ENCODE data around the gene SLC12A9.
"Not testable (repeated sequence)": the region's sequence is repeated elsewhere in the genome, so short reads cannot be mapped to it uniquely, and the experiment has no call there.

SLC12A9 gene

DNA sequence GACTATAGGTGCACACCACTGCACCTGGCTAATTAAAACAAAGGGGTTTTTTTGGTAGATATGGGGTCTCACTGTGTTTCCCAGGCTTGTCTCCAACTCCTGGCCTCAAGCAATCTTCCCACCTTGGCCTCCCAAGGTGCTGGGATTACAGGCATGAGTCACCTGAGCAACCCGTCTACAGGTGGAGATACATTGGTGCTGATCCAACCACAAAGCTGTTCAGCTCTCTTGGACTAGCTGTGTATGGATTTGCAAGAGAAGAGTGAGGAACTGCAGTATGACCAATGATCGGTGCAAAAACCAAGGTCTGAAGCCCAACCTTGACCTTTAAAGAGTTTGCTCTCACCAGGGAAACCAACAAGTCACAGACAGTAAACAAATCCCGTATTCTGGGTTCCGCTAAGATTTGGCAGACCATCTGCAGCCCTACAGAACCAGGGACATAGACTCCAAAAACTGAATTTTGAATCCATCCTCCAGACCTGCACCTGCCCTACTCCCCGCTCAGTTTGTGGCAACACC, 44.1 kb upstream of the SLC12A9 start:
- no peak for TF ChIP-seq CTCF (IDR thresholded peaks at IDR 0.05; ENCODE audit: borderline replicate concordance, insufficient read depth, low read depth, low read length)
- no peak overlapping the region for H3K4me3 ChIP-seq (ENCODE audit: low read depth, low read length)

DNA sequence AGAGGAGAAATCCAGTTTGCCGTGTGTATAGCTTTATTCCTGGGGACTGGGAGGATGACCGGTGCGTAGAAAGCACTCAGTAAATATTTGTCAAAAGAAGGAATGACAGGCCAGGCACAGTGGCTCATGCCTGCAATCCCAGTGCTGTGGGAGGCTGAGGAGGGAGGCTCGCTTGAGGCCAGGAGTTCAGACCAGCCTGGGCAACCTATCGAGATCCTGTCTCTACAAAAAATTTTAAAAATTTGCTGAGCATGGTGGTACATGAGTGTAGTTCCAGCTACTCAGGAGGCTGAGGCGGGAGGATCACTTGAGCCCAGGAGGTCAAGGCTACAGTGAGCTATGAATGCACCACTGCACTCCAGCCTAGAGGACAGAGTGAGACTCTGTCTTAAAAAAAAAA, 41.0 kb upstream of the SLC12A9 start:
- H3K4me3 ChIP-seq (ENCODE audit: low read depth, low read length): no peak overlapping the region
- TF ChIP-seq CTCF (IDR thresholded peaks at IDR 0.05; ENCODE audit: borderline replicate concordance, insufficient read depth, low read depth, low read length): no peak

GRCh38 chr7:100812729-100813128, 39.8 kb upstream of the SLC12A9 start:
- no peak overlapping the region for H3K4me3 ChIP-seq (ENCODE audit: low read depth, low read length)
- TF ChIP-seq CTCF (IDR thresholded peaks at IDR 0.05; ENCODE audit: borderline replicate concordance, insufficient read depth, low read depth, low read length): no peak

GRCh38 chr7:100816515-100816914, 36.0 kb upstream of the SLC12A9 start:
- not testable (repeated sequence) for H3K4me3 ChIP-seq (ENCODE audit: low read depth, low read length)

GRCh38 chr7:100817097-100817496, 35.4 kb upstream of the SLC12A9 start:
- no peak overlapping the region for H3K4me3 ChIP-seq (ENCODE audit: low read depth, low read length)
- TF ChIP-seq CTCF (IDR thresholded peaks at IDR 0.05; ENCODE audit: borderline replicate concordance, insufficient read depth, low read depth, low read length): no peak

- TF ChIP-seq CTCF (IDR thresholded peaks at IDR 0.05; ENCODE audit: borderline replicate concordance, insufficient read depth, low read depth, low read length): no peak
- no peak overlapping the region for H3K4me3 ChIP-seq (ENCODE audit: low read depth, low read length)
Observed at GRCh38 chr7:100818366-100818765, 34.1 kb upstream of the SLC12A9 start.

- no peak overlapping the region for H3K4me3 ChIP-seq (ENCODE audit: low read depth, low read length)
- no peak for TF ChIP-seq CTCF (IDR thresholded peaks at IDR 0.05; ENCODE audit: borderline replicate concordance, insufficient read depth, low read depth, low read length)
Observed at GRCh38 chr7:100818825-100819224, 33.7 kb upstream of the SLC12A9 start.

DNA sequence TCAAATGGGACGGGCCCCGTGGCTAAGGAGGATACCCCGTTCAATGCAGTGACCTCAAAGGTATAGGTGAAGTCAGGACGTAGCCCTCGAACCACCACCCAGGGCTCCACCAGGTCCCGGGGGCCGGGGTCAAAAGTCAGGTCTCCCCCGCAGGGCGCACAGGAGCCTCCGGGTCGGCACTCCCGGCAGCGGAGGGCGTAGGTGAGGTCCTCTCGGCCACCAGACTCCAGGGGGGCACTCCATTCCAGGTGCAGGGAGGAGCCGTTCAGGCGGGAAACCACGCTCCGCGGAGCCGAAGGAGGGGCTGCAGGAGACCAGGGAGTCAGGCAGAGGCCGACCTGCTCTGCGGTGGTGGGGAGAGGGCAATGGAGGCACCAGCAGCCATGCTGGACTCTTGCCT, 32.9 kb upstream of the SLC12A9 start:
- no peak overlapping the region for H3K4me3 ChIP-seq (ENCODE audit: low read depth, low read length)
- TF ChIP-seq CTCF (IDR thresholded peaks at IDR 0.05; ENCODE audit: borderline replicate concordance, insufficient read depth, low read depth, low read length): no peak
